IMR-90 (cell line): Measurements from ENCODE around the gene TMEM191B. TPM values are rescaled to one million over a fixed set of nuclear protein-coding genes. Genes with fewer than 3 reads are reported as not detected.
"Not testable (repeated sequence)": the region's sequence is repeated elsewhere in the genome, so short reads cannot be mapped to it uniquely, and the experiment has no call there.

Experiments
- ATAC-seq: fragments of 200-7000 bp; cut with Tn5 transposase; 2 replicates; pipeline ENCODE4 v1.9.1; 2020; ENCODE audit warnings: low read depth, mild to moderate bottlenecking, moderate library complexity
- BruUV-seq: library from RNA; stranded (reverse); fragments of 400-500 nt; replicated peaks from 2 replicates; lab custom pipeline; 2021; lab: Mats Ljungman, UMichigan
- CTCF ChIA-PET: fragments of 300-600 bp; formaldehyde crosslinking; extraction: SDS; loops from one replicate; lab custom pipeline; 2021; ENCODE audit warnings: antibody characterized with exemption; lab: Yijun Ruan, JAX
- POLR2A ChIA-PET: fragments of 300-600 bp; sonication (Branson Sonifier 250); formaldehyde crosslinking; loops from one replicate; lab custom pipeline; 2022; ENCODE audit warnings: antibody characterized with exemption; ENCODE audit not compliant: unreplicated experiment; lab: Charles Lee
- DNase-seq: peaks from one replicate; pipeline ENCODE4 v3.0.0; 2013
- H2AFZ ChIP-seq: replicated peaks from 2 replicates; pipeline ENCODE3; 2013; ENCODE audit warnings: low read length, mild to moderate bottlenecking; ENCODE audit not compliant: poor library complexity
- H2AK5ac ChIP-seq: 2 replicates; pipeline ENCODE4 v1.6.1; 2013; ENCODE audit warnings: low read depth, low read length, inconsistent platforms
- H2AK9ac ChIP-seq: replicated peaks from 2 replicates; pipeline ENCODE3; 2013; ENCODE audit warnings: mild to moderate bottlenecking, low read depth, low read length, moderate library complexity; ENCODE audit not compliant: poor library complexity
- H2BK120ac ChIP-seq: 2 replicates; pipeline ENCODE4 v1.6.1; 2013; ENCODE audit warnings: low read depth, low read length, inconsistent platforms
- H2BK15ac ChIP-seq: 3 replicates; pipeline ENCODE4 v1.6.1; 2013; ENCODE audit warnings: low read depth, low read length, inconsistent platforms
- H2BK20ac ChIP-seq: 2 replicates; pipeline ENCODE4 v1.6.1; 2013; ENCODE audit warnings: low read depth, mild to moderate bottlenecking, inconsistent platforms, low read length, moderate library complexity
- H2BK5ac ChIP-seq: 2 replicates; pipeline ENCODE4 v1.6.1; 2013; ENCODE audit warnings: mild to moderate bottlenecking, low read depth, low read length, inconsistent platforms; ENCODE audit not compliant: poor library complexity, severe bottlenecking
- H3K14ac ChIP-seq: replicated peaks from 2 replicates; pipeline ENCODE4 v1.6.1; 2013; ENCODE audit warnings: low read depth, low read length, inconsistent platforms
- H3K18ac ChIP-seq: 2 replicates; pipeline ENCODE4 v1.6.1; 2013; ENCODE audit warnings: low read depth, low read length, control low read depth
- H3K23ac ChIP-seq: 2 replicates; pipeline ENCODE4 v1.6.1; 2013; ENCODE audit warnings: low read depth, low read length, inconsistent platforms
- H3K27ac ChIP-seq: 2 replicates; pipeline ENCODE4 v1.5.1; 2013; ENCODE audit warnings: mild to moderate bottlenecking, control low read depth, low read length; ENCODE audit not compliant: insufficient read depth
- H3K27me3 ChIP-seq: 2 replicates; pipeline ENCODE4 v1.6.1; 2013; ENCODE audit warnings: low read length; ENCODE audit not compliant: control insufficient read depth, insufficient read depth
- H3K36me3 ChIP-seq: 2 replicates; pipeline ENCODE4 v1.6.1; 2013; ENCODE audit warnings: low read length, mixed read lengths; ENCODE audit not compliant: control insufficient read depth, insufficient read depth
- H3K4ac ChIP-seq: 2 replicates; pipeline ENCODE4 v1.6.1; 2013; ENCODE audit warnings: low read depth, low read length, inconsistent platforms
- H3K4me1 ChIP-seq: 2 replicates; pipeline ENCODE4 v1.6.1; 2013; ENCODE audit warnings: low read length, mixed read lengths; ENCODE audit not compliant: control insufficient read depth, insufficient read depth
- H3K4me2 ChIP-seq: 2 replicates; pipeline ENCODE4 v1.6.1; 2013; ENCODE audit warnings: low read depth, mild to moderate bottlenecking, control low read depth, low read length, moderate library complexity
- H3K4me3 ChIP-seq: 2 replicates; pipeline ENCODE4 v1.5.1; 2013; ENCODE audit warnings: low read depth, mild to moderate bottlenecking, control low read depth, low read length, moderate library complexity; ENCODE audit not compliant: insufficient read depth
- H3K56ac ChIP-seq: 2 replicates; pipeline ENCODE4 v1.6.1; 2013; ENCODE audit warnings: low read length, inconsistent platforms; ENCODE audit not compliant: insufficient read depth; ENCODE audit errors: extremely low read depth
- H3K79me1 ChIP-seq, 2 experiments: 2 replicates each; pipeline ENCODE4 v1.6.1; 2013; ENCODE audit warnings: low read length in 2 of 2, inconsistent platforms in 1 of 2, low read depth in 1 of 2
- H3K9ac ChIP-seq: 2 replicates; pipeline ENCODE4 v1.6.1; 2013; ENCODE audit warnings: low read depth, low read length, control low read depth
- H3K9me1 ChIP-seq: 2 replicates; pipeline ENCODE4 v1.6.1; 2013; ENCODE audit warnings: low read length, inconsistent platforms; ENCODE audit not compliant: insufficient read depth
- H3K9me3 ChIP-seq: 2 replicates; pipeline ENCODE4 v1.6.1; 2013; ENCODE audit warnings: low read length; ENCODE audit not compliant: control insufficient read depth, insufficient read depth
- H4K20me1 ChIP-seq: 2 replicates; pipeline ENCODE4 v1.6.1; 2013; ENCODE audit warnings: low read length, inconsistent platforms; ENCODE audit not compliant: insufficient read depth
- H4K5ac ChIP-seq: 2 replicates; pipeline ENCODE4 v1.6.1; 2013; ENCODE audit warnings: mild to moderate bottlenecking, low read depth, low read length, control low read depth
- H4K8ac ChIP-seq, 2 experiments: 2 replicates each; pipeline ENCODE4 v1.6.1; 2013; ENCODE audit warnings: low read depth in 2 of 2, low read length in 2 of 2, control low read depth in 1 of 2, inconsistent platforms in 1 of 2
- H4K91ac ChIP-seq: 2 replicates; pipeline ENCODE4 v1.6.1; 2013; ENCODE audit warnings: low read depth, low read length, inconsistent platforms; ENCODE audit not compliant: insufficient read depth
- WGBS, 2 experiments: methylation state at CpG; one replicate each; pipeline versions ENCODE4 v1.1.5 to v1.1.7; 2013; ENCODE audit warnings: missing lambda C conversion rate in 2 of 2; ENCODE audit not compliant: insufficient read length in 1 of 2; ENCODE audit errors: extremely low coverage in 2 of 2; 5-methylcytosine and 5-hydroxymethylcytosine counted together
- dilution Hi-C: fragments of 300-500 bp; cut with HindIII; formaldehyde crosslinking; loops from one replicate; pipeline ENCODE4 v1.14.3; 2018; ENCODE audit warnings: low sequenced_read_pairs; ENCODE audit not compliant: unreplicated experiment
- in situ Hi-C: fragments of 300-500 bp; cut with MboI; formaldehyde crosslinking; loops from 3 replicates; pipeline ENCODE4 v1.14.3; 2019; ENCODE audit warnings: low sequenced_read_pairs, inconsistent platforms, mixed read lengths
- intact Hi-C: fragments of 100-400 bp; cut with micrococcal nuclease; formaldehyde crosslinking; loops from 2 replicates; pipeline ENCODE4 v1.10.0; 2022
- polyA plus RNA-seq, 3 experiments: library from polyadenylated mRNA; depleted of rRNA; stranded (reverse); fragments of >200 nt; gene quantifications; 2 replicates each; pipeline ENCODE4 v1.2.3, GENCODE V29; 2012; ENCODE audit warnings: low replicate concordance in 1 of 3
- total RNA-seq: library from RNA; depleted of rRNA; stranded (reverse); fragments of >200 nt; gene quantifications from 2 replicates; pipeline ENCODE4 v1.2.3, GENCODE V29; 2012

Gene TMEM191B
- total and polyA plus RNA-seq, 2 of the 4 experiments (the other 2 are of a cell fraction): 0.80 TPM; not detected in 1

- H3K9me1 ChIP-seq, ATAC-seq, H3K9me3 ChIP-seq, DNase-seq, H3K4me1 ChIP-seq, CTCF ChIA-PET, H3K27me3 ChIP-seq, H3K4me2 ChIP-seq, H3K79me1 ChIP-seq, H2AK5ac ChIP-seq, intact Hi-C loops, H2BK15ac ChIP-seq, H4K8ac ChIP-seq, H3K27ac ChIP-seq, H3K18ac ChIP-seq, H3K9ac ChIP-seq, H3K36me3 ChIP-seq, in situ Hi-C loops, H2BK5ac ChIP-seq, H4K91ac ChIP-seq, H3K4me3 ChIP-seq, H3K23ac ChIP-seq, H2AK9ac ChIP-seq, POLR2A ChIA-PET, H2BK20ac ChIP-seq, H2AFZ ChIP-seq, H4K5ac ChIP-seq, BruUV-seq, H3K4ac ChIP-seq, H2BK120ac ChIP-seq, dilution Hi-C loops, H3K56ac ChIP-seq, H3K14ac ChIP-seq, H4K20me1 ChIP-seq: not testable (repeated sequence)
- no CpG with 5 or more reads among the region's 6 CpGs for WGBS, 2 experiments
Measured at GRCh38 chr22:18558939-18559338, 31.3 kb downstream of the TMEM191B start.

GRCh38 chr22:18560099-18560974 is 32.7 kb downstream of the TMEM191B start:
- H3K23ac ChIP-seq, H3K27me3 ChIP-seq, H3K9me3 ChIP-seq, H4K8ac ChIP-seq, H2AFZ ChIP-seq, in situ Hi-C loops, H2AK5ac ChIP-seq, H4K20me1 ChIP-seq, H3K9ac ChIP-seq, intact Hi-C loops, H3K56ac ChIP-seq, DNase-seq, H2BK20ac ChIP-seq, H3K4me3 ChIP-seq, CTCF ChIA-PET, H2BK120ac ChIP-seq, H4K5ac ChIP-seq, H3K9me1 ChIP-seq, BruUV-seq, H3K27ac ChIP-seq, H4K91ac ChIP-seq, H2BK5ac ChIP-seq, H3K4me2 ChIP-seq, H3K4me1 ChIP-seq, ATAC-seq, H2AK9ac ChIP-seq, H3K79me1 ChIP-seq, H3K4ac ChIP-seq, POLR2A ChIA-PET, H3K18ac ChIP-seq, H2BK15ac ChIP-seq, H3K14ac ChIP-seq, H3K36me3 ChIP-seq, dilution Hi-C loops: not testable (repeated sequence)
- WGBS, 2 experiments: no CpG with 5 or more reads among the region's 16 CpGs
